Glomerular endothelial cell (primary cell): Measurements from ENCODE around the gene NKAPD1. TPM values are rescaled to one million over a fixed set of nuclear protein-coding genes. Genes with fewer than 3 reads are reported as not detected.
"Not testable (repeated sequence)": the region's sequence is repeated elsewhere in the genome, so short reads cannot be mapped to it uniquely, and the experiment has no call there.

Experiments used
- DNase-seq: peaks from one replicate; pipeline ENCODE4 v3.0.0-alpha.2; 2011; ENCODE audit warnings: low read depth, low spot score; ENCODE audit errors: extremely low read depth
- total RNA-seq: library from RNA; depleted of rRNA; stranded (reverse); fragments of >200 nt; gene quantifications from 2 replicates; pipeline ENCODE4 v1.2.3, GENCODE V29; 2015

NKAPD1 gene
- 10.5 and 14.4 TPM in 2 replicates for total RNA-seq

GRCh38 chr11:112073941-112074811 is at the start of gene NKAPD1, which contains the start of gene PIH1D2:
Gene NKAPD1, plus strand, starts transcription at chr11:112074299. Its CDS starts 1,276 bp downstream, at chr11:112075575.
Gene PIH1D2, minus strand, starts transcription at chr11:112074017. Its CDS starts 843 bp downstream, at chr11:112073174.
- DNase-seq, result peak; percentile 80

GRCh38 chr11:112024773-112025678 is 49.1 kb upstream of the NKAPD1 start, which contains the start of gene DLAT:
Gene DLAT, plus strand, starts transcription at chr11:112025408. Its CDS starts 65 bp downstream, at chr11:112025473.
- no peak for DNase-seq

DNA sequence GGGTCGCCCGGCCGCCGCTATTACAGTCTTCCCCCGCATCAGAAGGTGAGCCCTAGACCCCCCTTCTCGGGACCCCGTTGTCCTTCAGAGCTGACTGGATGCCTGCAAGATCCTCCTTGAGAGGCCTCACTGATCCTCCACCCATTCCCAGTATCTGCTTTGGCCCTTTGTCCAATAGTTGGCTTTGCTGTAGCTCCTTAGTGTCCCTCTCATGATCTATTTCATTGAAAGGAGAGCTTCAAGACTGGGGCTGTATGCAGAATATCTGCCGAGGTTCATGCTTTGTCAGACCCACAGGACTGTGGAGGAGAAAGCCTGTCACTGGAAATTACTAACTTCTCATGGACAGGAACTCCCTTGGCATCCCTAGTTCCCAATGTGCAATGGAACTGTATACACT is 48.4 kb upstream of the NKAPD1 start:
- DNase-seq, result no peak

GRCh38 chr11:112026784-112027410 is 47.2 kb upstream of the NKAPD1 start:
- not testable (repeated sequence) for DNase-seq

- no peak for DNase-seq
These were observed 44.6 kb upstream of the NKAPD1 start for GRCh38 chr11:112029460-112029859.

- no peak for DNase-seq
These were observed 40.2 kb upstream of the NKAPD1 start for GRCh38 chr11:112033902-112034301.

DNA sequence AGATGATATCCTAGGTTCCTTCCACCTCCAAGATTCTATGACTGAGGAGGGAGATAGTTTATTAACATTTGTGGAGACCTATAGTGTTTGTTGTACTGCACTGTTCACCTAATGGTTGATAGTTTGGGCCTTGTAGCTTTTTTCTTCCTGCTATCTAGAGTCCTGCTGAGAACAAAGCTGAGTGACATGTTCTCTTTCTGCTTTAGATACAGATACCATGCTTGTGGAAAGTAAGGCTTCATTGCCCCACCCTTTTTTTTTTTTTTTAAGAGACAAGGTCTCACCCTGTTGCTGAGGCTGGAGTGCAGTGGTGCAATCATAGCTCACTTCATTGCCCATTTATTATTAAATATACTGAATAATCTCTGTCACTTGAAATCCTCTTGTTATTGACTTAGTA is 36.6 kb upstream of the NKAPD1 start:
- no peak for DNase-seq

GRCh38 chr11:112042161-112042960 is 31.7 kb upstream of the NKAPD1 start:
- no peak for DNase-seq

- DNase-seq, result no peak
These were observed 31.2 kb upstream of the NKAPD1 start for GRCh38 chr11:112042961-112043304.

DNA sequence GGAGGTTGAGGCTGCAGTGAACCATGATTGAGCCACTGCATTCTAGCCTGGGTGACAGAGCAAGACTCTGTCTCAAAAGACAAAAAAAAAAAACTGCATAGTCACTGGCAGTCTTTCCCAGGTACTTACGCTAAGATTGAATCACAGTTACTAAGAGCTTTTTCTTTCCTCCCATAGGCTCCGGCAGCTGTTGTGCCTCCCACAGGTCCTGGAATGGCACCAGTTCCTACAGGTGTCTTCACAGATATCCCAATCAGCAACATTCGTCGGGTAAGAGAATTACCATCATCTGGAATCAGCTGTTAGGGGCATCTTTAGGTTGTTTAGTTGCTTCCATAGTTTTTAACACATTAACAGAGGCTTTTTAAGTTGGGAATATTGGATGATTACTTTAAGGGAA is 29.1 kb upstream of the NKAPD1 start:
- DNase-seq, result no peak

- not testable (repeated sequence) for DNase-seq
These were observed 27.5 kb upstream of the NKAPD1 start for GRCh38 chr11:112046647-112047046.

- DNase-seq, result not testable (repeated sequence)
These were observed 25.8 kb upstream of the NKAPD1 start for GRCh38 chr11:112048256-112048655.

- no peak for DNase-seq
These were observed 24.3 kb upstream of the NKAPD1 start for GRCh38 chr11:112049777-112050176.

DNA sequence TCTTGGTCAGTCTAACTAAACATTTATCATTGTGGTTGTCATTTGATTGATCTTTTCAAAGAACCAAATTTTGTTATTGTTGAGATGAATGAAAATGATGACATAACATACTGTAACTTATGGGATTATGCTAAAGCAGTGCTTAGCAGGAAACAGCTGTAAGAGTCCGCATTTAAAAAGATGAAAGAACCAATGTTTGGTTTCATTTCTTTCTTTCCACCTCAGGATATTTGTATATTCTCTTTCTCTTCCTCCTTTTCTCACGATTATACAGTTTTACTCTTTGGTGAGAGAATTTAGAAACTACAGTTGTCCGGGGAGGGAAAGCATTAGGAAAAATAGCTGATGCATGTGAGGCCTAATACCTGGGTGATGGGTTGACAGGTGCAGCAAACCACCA is 23.4 kb upstream of the NKAPD1 start:
- DNase-seq, result no peak

DNA sequence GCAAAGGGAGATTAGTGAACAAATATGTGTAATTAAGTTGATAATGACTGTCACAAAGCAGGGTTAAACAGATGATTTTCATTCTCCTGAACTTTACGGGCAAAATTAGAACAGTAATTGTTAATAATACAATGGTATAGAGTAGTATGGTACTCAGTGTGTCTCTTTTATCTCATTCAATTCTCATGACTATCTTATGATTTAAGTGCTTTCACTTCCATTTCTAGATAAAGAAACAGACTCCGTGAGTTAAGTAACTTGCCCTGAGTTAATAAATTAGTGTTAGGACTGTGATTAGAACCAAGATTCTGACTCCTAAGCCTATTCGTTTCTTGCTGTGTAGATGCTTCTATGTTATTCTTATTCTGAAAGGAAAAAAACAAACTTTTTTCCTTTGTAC is 22.3 kb upstream of the NKAPD1 start:
- DNase-seq, result no peak

DNA sequence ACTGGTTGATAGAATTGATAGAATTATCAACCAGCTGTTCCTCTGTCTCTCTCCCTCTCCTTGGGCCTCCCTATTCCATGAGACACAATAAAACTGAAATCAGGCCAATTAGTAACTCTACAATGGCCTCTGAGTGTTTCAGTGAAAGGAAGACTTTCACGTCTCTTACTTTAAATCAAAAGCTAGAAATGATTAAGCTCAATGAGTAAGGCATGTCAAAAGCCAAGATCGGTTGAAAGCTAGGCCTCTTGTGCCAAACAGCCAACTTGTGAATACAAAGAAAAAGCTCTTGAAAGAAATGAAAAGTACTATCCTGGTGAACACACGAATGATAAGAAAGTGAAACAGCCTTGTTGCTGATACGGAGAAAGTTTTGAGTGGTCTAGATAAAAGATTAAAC is 16.9 kb upstream of the NKAPD1 start:
- no peak for DNase-seq

DNA sequence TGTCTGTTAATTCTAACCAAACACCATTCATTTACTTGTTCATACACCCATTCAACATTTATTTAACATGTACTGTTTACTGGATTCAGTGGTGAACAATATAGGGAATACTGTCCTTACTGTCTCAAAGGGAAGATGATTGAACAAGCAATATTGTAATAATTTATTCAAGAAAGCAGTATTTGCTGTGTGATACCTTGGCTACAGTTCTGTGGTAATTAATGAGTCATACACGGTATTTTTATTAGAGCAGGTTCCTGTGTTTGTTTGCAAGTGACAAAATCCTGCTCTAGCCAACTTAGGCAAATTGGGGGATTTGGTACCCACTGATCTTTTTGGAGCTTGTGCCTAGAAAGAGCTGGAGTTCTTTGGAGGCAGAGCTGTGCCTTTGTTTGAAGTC is 16.0 kb upstream of the NKAPD1 start:
- no peak for DNase-seq

GRCh38 chr11:112062923-112063322 is 11.2 kb upstream of the NKAPD1 start:
- no peak for DNase-seq

DNA sequence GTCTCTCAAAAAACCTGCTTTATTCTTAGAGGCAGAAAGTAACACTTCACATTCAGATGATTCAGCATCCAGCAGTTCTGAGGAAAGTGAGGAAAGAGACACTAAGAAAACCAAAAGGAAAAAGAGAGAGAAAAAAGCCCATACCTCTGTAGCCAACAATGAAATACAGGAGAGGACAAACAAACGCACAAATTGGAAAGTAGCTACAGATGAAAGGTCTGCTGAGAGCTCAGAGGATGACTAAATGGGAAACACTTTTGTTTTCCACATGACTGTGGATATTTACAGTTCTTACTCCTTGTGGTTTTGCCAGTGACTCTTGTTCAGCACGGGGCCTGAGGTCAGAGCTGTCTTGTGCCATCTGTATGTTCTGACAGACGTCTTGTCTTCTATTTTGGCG is 8.6 kb downstream of the NKAPD1 start:
- DNase-seq, result no peak

DNA sequence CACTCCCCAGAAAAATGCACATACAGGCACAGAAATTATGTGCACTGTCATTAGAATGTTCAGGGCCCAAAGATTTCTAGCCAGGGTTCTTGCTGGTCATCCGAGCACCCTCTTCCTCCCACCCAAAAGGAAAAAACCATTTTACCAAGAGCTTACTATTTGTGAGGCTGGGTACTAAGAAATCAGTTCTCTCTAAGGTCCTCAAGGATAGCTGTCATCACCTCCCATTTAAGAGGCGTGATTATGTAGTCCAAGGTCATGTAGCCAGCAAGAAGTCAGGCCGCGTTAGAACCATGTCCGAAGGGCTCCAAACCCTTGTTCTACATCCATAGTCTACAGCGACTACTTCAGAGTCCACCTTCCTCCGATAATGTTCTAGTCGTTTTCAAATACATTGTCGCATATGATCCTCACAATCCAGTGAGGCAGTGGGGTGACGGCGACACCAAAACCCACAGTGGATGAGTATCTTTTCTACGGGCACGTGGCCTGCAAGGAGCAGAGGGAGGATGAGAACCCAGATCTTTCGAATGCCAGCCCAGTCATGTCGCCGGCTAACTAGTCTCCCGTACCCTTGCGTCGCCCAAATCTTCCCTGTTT is 11.8 kb downstream of the NKAPD1 start:
- DNase-seq, result no peak
